NAMALWA (cell line): ENCODE data around the gene MACROD1.

ENCODE experiments used
- DNase-seq: peaks from one replicate; pipeline ENCODE4 v3.0.0-alpha.2; 2015; ENCODE audit warnings: low spot score

MACROD1 gene

GRCh38 chr11:64092761-64093136 is 73.2 kb downstream of the MACROD1 start:
- DNase-seq = no peak

GRCh38 chr11:64092111-64092760 is 73.7 kb downstream of the MACROD1 start:
- DNase-seq = no peak

GRCh38 chr11:64090806-64091516 is 75.0 kb downstream of the MACROD1 start:
- DNase-seq = no peak

- DNase-seq = no peak
These were observed 75.8 kb downstream of the MACROD1 start for GRCh38 chr11:64089915-64090805.

GRCh38 chr11:64089493-64089892 is 76.4 kb downstream of the MACROD1 start:
- DNase-seq = no peak

- no peak for DNase-seq
These were observed 76.9 kb downstream of the MACROD1 start for GRCh38 chr11:64089027-64089360.

GRCh38 chr11:64088162-64089026 is 77.5 kb downstream of the MACROD1 start:
- DNase-seq = peak; percentile 49

GRCh38 chr11:64086258-64087123 is 79.4 kb downstream of the MACROD1 start:
- no peak for DNase-seq

GRCh38 chr11:64085906-64086257 is 80.0 kb downstream of the MACROD1 start:
- DNase-seq = no peak

GRCh38 chr11:64084951-64085710 is 80.8 kb downstream of the MACROD1 start:
- no peak for DNase-seq

GRCh38 chr11:64084146-64084950 is 81.6 kb downstream of the MACROD1 start:
- DNase-seq = no peak

- no peak for DNase-seq
These were observed 82.4 kb downstream of the MACROD1 start for GRCh38 chr11:64083398-64084080.

GRCh38 chr11:64081745-64082442 is 84.0 kb downstream of the MACROD1 start:
- DNase-seq = no peak

GRCh38 chr11:64080390-64080789 is 85.5 kb downstream of the MACROD1 start:
- DNase-seq = no peak

- DNase-seq = no peak
These were observed 87.0 kb downstream of the MACROD1 start for GRCh38 chr11:64078905-64079304.

GRCh38 chr11:64078284-64078683 is 87.6 kb downstream of the MACROD1 start:
- no peak for DNase-seq

GRCh38 chr11:64077607-64078006 is 88.3 kb downstream of the MACROD1 start:
- DNase-seq = no peak

- no peak for DNase-seq
These were observed 89.2 kb downstream of the MACROD1 start for GRCh38 chr11:64076758-64077157.
